A673 (cell line): Measurements from ENCODE around the gene OS9.

Experiments
- CTCF ChIP-seq: fragments of 300-800, 200-600 bp; sonication (generic); conservative IDR thresholded peaks from 2 replicates; pipeline ENCODE4 v1.5.1; 2017; ENCODE audit warnings: low read depth, mild to moderate bottlenecking, antibody characterized with exemption, low read length, moderate library complexity, mixed read lengths
- EZH2 ChIP-seq: fragments of 200-600 bp; sonication (generic); IDR thresholded peaks from 2 replicates; pipeline ENCODE4 v1.6.1; 2017; ENCODE audit warnings: borderline replicate concordance, low read depth, mild to moderate bottlenecking, mixed read lengths, antibody characterized with exemption, low read length; ENCODE audit not compliant: poor library complexity, severe bottlenecking

- no peak for TF ChIP-seq CTCF
- no peak for TF ChIP-seq EZH2
Observed at GRCh38 chr12:57722716-57723629, 29.0 kb downstream of the OS9 start.
